HG03521 (cell line): ENCODE results near the gene HS1BP3.

ENCODE experiments used
- ATAC-seq: cut with Tn5 transposase; IDR thresholded peaks from one replicate; pipeline ENCODE4 v1.9.1; 2021; ENCODE audit warnings: mild to moderate bottlenecking, moderate library complexity; ENCODE audit not compliant: unreplicated experiment

Gene HS1BP3

GRCh38 chr2:20647211-20647610 lies 3.7 kb downstream of the HS1BP3 start:
- ATAC-seq = no peak

DNA sequence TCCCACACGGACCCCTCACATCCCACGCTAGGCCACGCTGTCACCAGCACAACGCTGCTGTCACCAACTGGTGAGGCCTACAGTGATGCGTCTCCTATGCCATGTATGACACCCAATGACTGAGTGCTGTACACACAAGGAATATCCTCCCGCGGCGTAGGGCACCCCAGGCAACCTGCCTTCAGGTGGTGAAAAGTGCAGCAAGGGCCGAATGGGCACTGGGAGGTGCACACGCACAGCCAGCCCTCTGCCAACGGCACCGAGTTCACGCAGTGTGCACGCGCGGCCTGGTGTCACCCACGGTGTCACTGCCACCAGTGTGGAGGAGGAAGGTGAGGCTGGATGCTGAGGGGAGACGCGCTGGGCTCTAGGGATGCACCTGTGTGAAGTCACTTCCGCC lies 4.5 kb downstream of the HS1BP3 start:
- no peak for ATAC-seq

- ATAC-seq = no peak
Observed at GRCh38 chr2:20645761-20646160, 5.1 kb downstream of the HS1BP3 start.

GRCh38 chr2:20645301-20645701 lies 5.6 kb downstream of the HS1BP3 start:
- ATAC-seq = no peak

GRCh38 chr2:20643826-20644225 lies 7.1 kb downstream of the HS1BP3 start:
- no peak for ATAC-seq

GRCh38 chr2:20643060-20643459 lies 7.8 kb downstream of the HS1BP3 start:
- no peak for ATAC-seq

- peak; percentile 96 for ATAC-seq
Observed at GRCh38 chr2:20642055-20642971, 8.6 kb downstream of the HS1BP3 start.

DNA sequence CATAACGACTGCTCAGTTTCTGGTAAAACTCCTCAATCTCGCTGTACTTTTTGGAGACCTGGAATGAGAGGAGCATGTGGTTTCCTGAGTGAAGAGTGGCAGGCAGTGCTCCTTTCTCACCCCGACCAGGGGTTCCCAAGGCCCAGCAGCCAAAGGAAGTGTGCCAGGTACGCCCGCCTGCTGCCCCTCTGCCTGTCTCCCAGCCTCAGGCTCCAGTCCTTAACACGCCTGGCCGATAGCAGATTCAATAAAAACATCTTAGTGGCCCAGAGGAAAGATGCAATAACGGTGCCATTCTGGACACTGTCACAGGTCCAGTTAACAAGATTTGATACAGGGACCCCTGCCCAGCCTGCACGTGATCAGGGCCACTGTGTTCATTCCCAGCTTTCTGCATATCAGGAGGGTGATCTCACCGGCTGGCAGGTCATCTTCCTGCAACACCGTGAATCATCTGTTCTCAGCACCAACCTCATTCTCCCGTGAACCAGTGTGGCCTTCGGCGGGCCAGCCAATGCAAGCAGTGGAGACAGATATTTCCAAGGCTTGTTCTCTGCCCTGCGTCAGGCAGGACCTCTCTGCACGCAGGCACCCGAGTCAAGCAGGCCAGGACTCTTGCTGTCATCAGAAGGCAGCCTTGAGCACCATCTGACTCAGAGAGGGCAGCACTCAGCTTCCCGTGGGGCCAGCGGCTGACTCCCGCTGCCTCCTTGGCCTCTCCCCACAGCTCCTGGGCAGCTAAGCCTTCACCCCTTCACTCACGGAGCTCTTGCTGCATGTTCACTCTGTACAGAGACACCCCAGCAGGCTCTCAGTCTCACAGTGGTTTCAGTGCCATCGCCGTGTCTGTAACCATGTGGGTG lies 9.5 kb downstream of the HS1BP3 start:
- no peak for ATAC-seq

GRCh38 chr2:20640411-20641122 lies 10.3 kb downstream of the HS1BP3 start:
- no peak for ATAC-seq

DNA sequence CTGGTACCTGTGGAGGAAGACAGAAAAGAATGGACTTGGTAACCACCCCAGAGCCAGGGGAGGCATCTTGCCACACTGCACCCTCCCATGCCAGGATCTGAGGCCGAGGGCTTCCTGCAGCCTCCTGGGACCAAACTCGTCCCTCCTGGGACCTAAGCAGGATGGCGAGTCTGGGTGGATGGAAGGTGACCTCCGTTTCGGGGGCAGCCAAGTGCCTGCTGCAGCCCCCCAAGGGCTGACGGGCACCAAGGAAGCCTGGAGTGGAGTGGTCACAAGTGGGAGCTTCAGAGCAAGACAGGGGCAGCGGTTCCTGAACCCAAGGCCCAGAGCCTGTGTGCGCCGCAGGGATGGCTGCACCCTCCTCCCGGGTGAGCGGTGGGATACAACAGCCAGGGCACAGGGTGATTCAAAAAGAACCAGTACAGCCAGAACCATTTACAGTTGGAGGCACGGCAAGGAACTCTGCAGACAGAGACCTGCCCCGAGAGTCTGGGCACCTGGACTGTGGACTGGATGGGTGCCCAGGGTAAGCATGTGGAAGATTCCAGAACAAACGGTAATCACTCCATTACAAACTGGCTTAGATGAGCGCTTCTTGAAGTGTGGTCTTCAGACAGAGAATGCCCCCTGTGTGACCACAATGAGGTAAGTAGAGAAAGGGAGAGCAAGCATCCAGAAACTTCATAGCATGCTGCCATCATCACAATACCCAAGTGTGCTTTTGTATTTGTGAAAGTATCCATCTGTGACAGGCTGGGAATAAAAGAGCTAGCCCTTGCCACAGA lies 12.1 kb downstream of the HS1BP3 start:
- ATAC-seq = no peak

GRCh38 chr2:20638014-20638413 lies 12.9 kb downstream of the HS1BP3 start:
- ATAC-seq = no peak

DNA sequence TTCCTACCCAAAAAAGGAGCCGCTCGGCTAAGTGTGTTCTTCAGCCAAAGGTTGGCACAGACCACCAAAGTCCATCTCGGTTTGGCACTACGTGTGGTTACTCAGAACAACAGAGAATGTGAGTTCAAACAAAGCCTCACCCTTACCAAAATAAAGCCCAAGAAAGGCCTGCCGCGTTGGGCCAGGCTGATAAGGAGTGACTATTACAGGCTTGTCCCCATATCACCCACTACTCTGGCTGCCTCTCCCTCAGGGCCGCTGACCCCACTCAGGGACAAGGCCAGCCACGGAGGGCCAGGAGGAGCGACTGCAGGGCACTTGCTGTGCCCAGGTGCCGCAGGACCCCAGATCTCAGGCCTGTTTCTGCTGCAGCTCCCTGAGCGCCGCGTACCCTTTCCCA lies 13.8 kb downstream of the HS1BP3 start:
- ATAC-seq = no peak

- ATAC-seq = peak; percentile 80
Observed at GRCh38 chr2:20635675-20636584, 15.0 kb downstream of the HS1BP3 start.

DNA sequence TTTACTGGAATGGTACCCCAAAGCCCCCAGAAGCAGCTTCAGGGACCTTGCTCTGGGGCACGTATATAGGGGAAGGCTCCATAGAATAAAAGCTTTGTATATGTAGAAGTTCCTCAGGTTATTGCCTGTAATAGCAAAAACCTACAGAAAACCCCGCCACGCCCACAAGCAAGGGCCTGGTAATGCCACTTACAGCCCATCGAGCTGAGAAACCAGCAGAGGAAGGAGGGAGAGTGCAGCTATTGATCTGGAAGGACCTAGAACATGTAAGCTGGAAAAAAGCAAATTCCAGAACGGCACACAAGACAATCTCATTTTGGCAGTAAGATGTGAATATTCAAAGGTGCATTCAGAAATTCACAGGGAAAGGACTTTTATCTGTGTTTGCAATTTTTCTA lies 15.8 kb downstream of the HS1BP3 start:
- ATAC-seq = no peak

GRCh38 chr2:20634507-20635112 lies 16.3 kb downstream of the HS1BP3 start:
- ATAC-seq = no peak

GRCh38 chr2:20633794-20634506 lies 16.9 kb downstream of the HS1BP3 start:
- no peak for ATAC-seq

DNA sequence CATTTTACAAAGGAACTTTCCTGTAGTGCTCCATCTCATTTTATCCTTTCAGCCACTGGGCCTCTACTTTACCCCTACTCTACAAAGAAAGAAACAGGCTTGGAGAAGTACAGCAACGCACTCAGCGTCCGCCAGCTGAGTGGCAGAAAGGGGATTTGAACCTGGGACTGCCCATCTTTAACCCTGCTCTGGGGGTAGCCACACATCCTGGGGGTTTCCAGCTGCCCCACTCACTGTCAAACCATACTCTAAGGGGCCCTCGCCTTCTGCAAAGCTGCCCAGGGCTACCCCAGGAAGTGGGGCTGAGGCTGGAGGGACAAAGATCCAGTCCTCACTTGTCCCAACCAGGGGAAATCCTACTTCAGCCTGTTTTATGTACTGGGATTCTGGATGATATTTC lies 17.9 kb downstream of the HS1BP3 start:
- ATAC-seq = no peak

GRCh38 chr2:20632446-20632990 lies 18.4 kb downstream of the HS1BP3 start:
- ATAC-seq = no peak
